H1 (cell line): ENCODE measurements around the gene HM13. TPM values are rescaled to one million over a fixed set of nuclear protein-coding genes. Genes with fewer than 3 reads are reported as not detected.

Experiments
- CTCF ChIA-PET: fragments of 300-600 bp; sonication (Branson Sonifier 250); formaldehyde crosslinking; loops from one replicate; lab custom pipeline; 2021; ENCODE audit not compliant: partially characterized antibody; lab: Charles Lee
- POLR2A ChIA-PET: fragments of 300-600 bp; sonication (Branson Sonifier 250); formaldehyde crosslinking; loops from one replicate; lab custom pipeline; 2021; ENCODE audit warnings: inconsistent platforms; ENCODE audit not compliant: partially characterized antibody; lab: Charles Lee
- DNase-seq, 2 experiments: peaks; one replicate each; pipeline versions ENCODE4 v3.0.0 to v3.0.0-alpha.2; 2010 to 2022; ENCODE audit warnings: low spot score in 2 of 2, low read depth in 1 of 2, mixed read lengths in 1 of 2
- FAIRE-seq: peaks from 2 replicates; lab custom pipeline; 2011; peaks lifted over from hg19 to GRCh38; lab: Jason Lieb, UNC
- H2AFZ ChIP-seq: 2 replicates; pipeline ENCODE4 v1.8.1; 2012; ENCODE audit warnings: low read length, inconsistent platforms
- H2AK5ac ChIP-seq: 2 replicates; pipeline ENCODE4 v1.6.1; 2013; ENCODE audit warnings: low read depth, low read length
- H2BK120ac ChIP-seq: replicated peaks from 2 replicates; pipeline ENCODE3; 2013; ENCODE audit warnings: low read depth, low read length, inconsistent platforms
- H2BK12ac ChIP-seq: 2 replicates; pipeline ENCODE4 v1.6.1; 2013; ENCODE audit warnings: low read depth, low read length
- H2BK15ac ChIP-seq: 2 replicates; pipeline ENCODE4 v1.6.1; 2013; ENCODE audit warnings: low read length
- H2BK20ac ChIP-seq: 2 replicates; pipeline ENCODE4 v1.6.1; 2013; ENCODE audit warnings: low read length
- H2BK5ac ChIP-seq: 2 replicates; pipeline ENCODE4 v1.6.1; 2013; ENCODE audit warnings: low read depth, low read length
- H3K14ac ChIP-seq: 2 replicates; pipeline ENCODE4 v1.6.1; 2013; ENCODE audit warnings: inconsistent platforms; ENCODE audit not compliant: insufficient read length
- H3K18ac ChIP-seq: 2 replicates; pipeline ENCODE4 v1.6.1; 2013; ENCODE audit warnings: low read length; ENCODE audit errors: extremely low read depth
- H3K23ac ChIP-seq: 2 replicates; pipeline ENCODE4 v1.6.1; 2013; ENCODE audit warnings: inconsistent platforms; ENCODE audit not compliant: insufficient read length
- H3K23me2 ChIP-seq: 2 replicates; pipeline ENCODE4 v1.6.1; 2013; ENCODE audit warnings: low read depth, low read length
- H3K27ac ChIP-seq: 2 replicates; pipeline ENCODE4 v1.6.1; 2011; ENCODE audit warnings: low read depth, low read length, inconsistent platforms
- H3K27me3 ChIP-seq, 4 experiments: replicated peaks in 1 of 4; 1 replicate in 1 of 4; 2 replicates in 3 of 4; pipeline versions ENCODE4 v1.6.1 to v1.8.1; 2011 to 2013; ENCODE audit warnings: low read length in 3 of 4, mild to moderate bottlenecking in 3 of 4, inconsistent platforms in 2 of 4, mixed read lengths in 2 of 4, moderate library complexity in 1 of 4; ENCODE audit not compliant: control insufficient read depth in 3 of 4, insufficient read depth in 3 of 4; ENCODE audit errors: extremely low read depth in 1 of 4
- H3K36me3 ChIP-seq, 4 experiments: 2 replicates each; pipeline versions ENCODE4 v1.6.1 to v1.8.1; 2011 to 2013; ENCODE audit warnings: mild to moderate bottlenecking in 4 of 4, low read length in 3 of 4, moderate library complexity in 2 of 4, control low read depth in 1 of 4, inconsistent platforms in 1 of 4; ENCODE audit not compliant: insufficient read depth in 4 of 4, control insufficient read depth in 2 of 4
- H3K4ac ChIP-seq: replicated peaks from 2 replicates; pipeline ENCODE3; 2013; ENCODE audit warnings: low read length, low read depth, mixed read lengths, inconsistent platforms; ENCODE audit not compliant: insufficient read length
- H3K4me1 ChIP-seq, 4 experiments: replicated peaks in 1 of 4; 1 replicate in 1 of 4; 2 replicates in 3 of 4; pipeline versions ENCODE4 v1.6.1 to v1.8.1; 2011 to 2013; ENCODE audit warnings: low read length in 3 of 4, inconsistent platforms in 2 of 4, mixed read lengths in 1 of 4; ENCODE audit not compliant: insufficient read depth in 4 of 4, control insufficient read depth in 3 of 4
- H3K4me2 ChIP-seq, 2 experiments: 2 replicates each; pipeline versions ENCODE4 v1.6.1 to v1.8.1; 2011 to 2013; ENCODE audit warnings: low read depth in 2 of 2, low read length in 2 of 2, control low read depth in 1 of 2, inconsistent platforms in 1 of 2, mild to moderate bottlenecking in 1 of 2; ENCODE audit not compliant: insufficient read depth in 1 of 2
- H3K4me3 ChIP-seq, 4 experiments: fragments of 200-600, 300-600 bp in 1 of 4; sonication (generic), shearing (Covaris generic), sonication (Bioruptor Twin) in 1 of 4; 2 replicates each; pipeline versions ENCODE4 v1.5.1 to v1.8.1; 2011 to 2016; ENCODE audit warnings: low read length in 4 of 4, low read depth in 3 of 4, control low read depth in 2 of 4, inconsistent platforms in 2 of 4, mild to moderate bottlenecking in 2 of 4, mixed read lengths in 1 of 4, moderate library complexity in 1 of 4; ENCODE audit not compliant: insufficient read depth in 2 of 4; ENCODE audit errors: extremely low read depth in 1 of 4
- H3K56ac ChIP-seq: replicated peaks from 2 replicates; pipeline ENCODE3; 2013; ENCODE audit warnings: low read depth, mild to moderate bottlenecking, mixed read lengths, low read length, inconsistent platforms; ENCODE audit not compliant: insufficient read length
- H3K79me1 ChIP-seq: 2 replicates; pipeline ENCODE4 v1.6.1; 2013; ENCODE audit warnings: low read depth, low read length, control low read depth
- H3K79me2 ChIP-seq, 2 experiments: 2 replicates each; pipeline versions ENCODE4 v1.6.1 to v1.8.1; 2012 to 2013; ENCODE audit warnings: low read length in 2 of 2, mild to moderate bottlenecking in 2 of 2, inconsistent platforms in 1 of 2; ENCODE audit not compliant: insufficient read depth in 2 of 2, control insufficient read depth in 1 of 2
- H3K9ac ChIP-seq, 4 experiments: replicated peaks in 1 of 4; 1 replicate in 1 of 4; 2 replicates in 3 of 4; pipeline versions ENCODE4 v1.6.1 to v1.8.1; 2011 to 2013; ENCODE audit warnings: low read depth in 3 of 4, low read length in 3 of 4, control low read depth in 2 of 4, mild to moderate bottlenecking in 2 of 4, moderate library complexity in 2 of 4, inconsistent platforms in 1 of 4; ENCODE audit errors: extremely low read depth in 1 of 4
- H3K9me3 ChIP-seq, 2 experiments: 2 replicates each; pipeline versions ENCODE4 v1.6.1 to v1.8.1; 2012 to 2013; ENCODE audit warnings: mild to moderate bottlenecking in 2 of 2, moderate library complexity in 2 of 2, control low read depth in 1 of 2, inconsistent platforms in 1 of 2, low read depth in 1 of 2, low read length in 1 of 2, mixed read lengths in 1 of 2; ENCODE audit not compliant: insufficient read depth in 2 of 2
- H4K20me1 ChIP-seq, 2 experiments: replicated peaks in 1 of 2; 2 replicates each; pipeline versions ENCODE3 to v1.8.1; 2011 to 2013; ENCODE audit warnings: inconsistent platforms in 2 of 2, low read length in 2 of 2, mild to moderate bottlenecking in 1 of 2; ENCODE audit not compliant: insufficient read depth in 2 of 2, control insufficient read depth in 1 of 2
- H4K5ac ChIP-seq: 2 replicates; pipeline ENCODE4 v1.6.1; 2013; ENCODE audit warnings: low read length, low read depth, mixed read lengths, inconsistent platforms; ENCODE audit not compliant: insufficient read length
- H4K8ac ChIP-seq: 2 replicates; pipeline ENCODE4 v1.8.0; 2013; ENCODE audit warnings: mild to moderate bottlenecking, moderate library complexity, low read length, inconsistent platforms; ENCODE audit not compliant: insufficient read depth; ENCODE audit errors: extremely low read depth
- H4K91ac ChIP-seq: replicated peaks from 2 replicates; pipeline ENCODE3; 2013; ENCODE audit warnings: low read length, mixed read lengths, inconsistent platforms; ENCODE audit not compliant: insufficient read length
- ASH2L ChIP-seq: fragments of 200-600, 300-600 bp; sonication (generic); IDR thresholded peaks from one replicate; pipeline ENCODE4 v1.7.1; 2017; ENCODE audit warnings: low read length
- BACH1 ChIP-seq: IDR thresholded peaks from 2 replicates; pipeline ENCODE4 v1.6.1; 2012; ENCODE audit warnings: low read length, improper control_type of control experiment
- GABPA ChIP-seq: IDR thresholded peaks from 2 replicates; pipeline ENCODE4 v1.6.1; 2011; ENCODE audit warnings: mild to moderate bottlenecking, low read length, moderate library complexity, borderline replicate concordance; ENCODE audit not compliant: insufficient read depth
- NRF1 ChIP-seq: IDR thresholded peaks from 2 replicates; pipeline ENCODE4 v1.6.1; 2011; ENCODE audit warnings: mild to moderate bottlenecking, low read depth, low read length, improper control_type of control experiment
- RNF2 ChIP-seq: fragments of 200-900, 300-1000 bp; sonication (generic); IDR thresholded peaks from 2 replicates; pipeline ENCODE4 v1.7.1; 2016; ENCODE audit warnings: borderline replicate concordance, low read depth, mild to moderate bottlenecking, antibody characterized with exemption, low read length; ENCODE audit not compliant: poor library complexity, severe bottlenecking; ENCODE audit errors: missing control alignments
- SIX5 ChIP-seq: IDR thresholded peaks from 2 replicates; pipeline ENCODE4 v1.6.1; 2011; ENCODE audit warnings: mild to moderate bottlenecking, low read depth, low read length
- SUZ12 ChIP-seq: fragments of 200-600 bp; sonication (generic); IDR thresholded peaks from 2 replicates; pipeline ENCODE4 v1.6.1; 2012; ENCODE audit warnings: mild to moderate bottlenecking, inconsistent platforms, low read length, moderate library complexity, mixed read lengths
- ZNF274 ChIP-seq: IDR thresholded peaks from 2 replicates; pipeline ENCODE4 v1.7.0; 2012; ENCODE audit warnings: low read length, borderline replicate concordance; ENCODE audit errors: extremely low read depth
- whole genome bisulfite sequencing, 2 experiments: shearing (Covaris generic) in 1 of 2; methylation state at CpG; one replicate each; pipeline versions ENCODE4 v1.1.6 to v1.1.7; 2013 to 2015; ENCODE audit warnings: low lambda C conversion rate in 2 of 2, mixed read lengths in 2 of 2, inconsistent platforms in 1 of 2, low coverage in 1 of 2, missing lambda C conversion rate in 1 of 2; ENCODE audit not compliant: insufficient replicate concordance in 2 of 2, insufficient coverage in 1 of 2, insufficient read length in 1 of 2; ENCODE audit errors: extremely low coverage in 1 of 2, missing lambda C conversion rate in 1 of 2; 5-methylcytosine and 5-hydroxymethylcytosine counted together
- polyA plus RNA-seq, 7 experiments: library from polyadenylated mRNA; depleted of rRNA in 3 of 7; stranded (reverse) in 5 of 7; unstranded in 2 of 7; fragments of >200 nt in 5 of 7; fragments of 200-250 nt in 2 of 7; gene quantifications; 1 replicate in 5 of 7; 2 replicates in 1 of 7; 4 replicates in 1 of 7; pipeline versions ENCODE4 v1.2.1 to v1.2.3, GENCODE V29; 2011 to 2013; ENCODE audit warnings: missing spikeins in 2 of 7, mixed read lengths in 2 of 7
- total RNA-seq: library from RNA; stranded (reverse); fragmentation: NEBNext Ultra II Directional; extraction: Animal tissue kit (Norgen Biotek cat#: 25700); gene quantifications from 2 replicates; pipeline ENCODE4 v1.2.1, GENCODE V29; 2021
- TF ChIP-seq, protein P1 (sequence below): IDR thresholded peaks from 2 replicates; pipeline ENCODE4 v1.6.1; 2011; ENCODE audit warnings: low read length, improper control_type of control experiment

Gene HM13
- total and polyA plus RNA-seq, 2 of the 8 experiments (the other 6 are each of a cell fraction or from before 2014, with no cell fraction given), result 118 to 183 TPM

DNA sequence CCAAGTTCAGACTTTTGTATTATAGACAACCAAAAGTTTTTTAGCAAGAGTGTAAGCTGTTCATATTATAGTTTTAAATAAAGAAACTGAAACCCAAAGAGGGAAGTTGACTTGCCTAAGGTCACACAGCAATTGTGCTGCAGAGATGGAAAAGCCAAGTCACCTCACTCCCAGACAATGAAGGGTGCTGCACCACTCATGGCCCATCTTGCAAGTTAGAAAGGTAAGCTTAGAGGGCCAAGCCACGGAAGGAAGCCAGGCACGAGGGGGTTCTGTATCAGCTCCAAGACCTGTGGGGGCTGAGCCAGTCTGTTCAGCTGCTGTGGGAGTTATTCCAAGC lies 40.2 kb upstream of the HM13 start:
- Histone ChIP-seq H3K79me2 (no peaks in the 10 kb centered on the region), H2BK15ac (no peak overlapping the region), H3K4me2 (no peak overlapping the region), H4K5ac (no peak overlapping the region), H3K4me1 (no peaks in the 10 kb centered on the region), H3K27ac (no peak overlapping the region), H3K14ac (no peak overlapping the region), H3K23me2 (no peaks in the 10 kb centered on the region), H3K56ac (no peak overlapping the region), H3K36me3 (no peaks in the 10 kb centered on the region), H2BK20ac (no peak overlapping the region), H3K4me3 (no peak overlapping the region), H4K8ac (no peak overlapping the region), H3K9me3 (peaks cover 56 to 66% of the 10 kb centered on the region in 2 experiments), H4K91ac (no peak overlapping the region), H2BK120ac (no peak overlapping the region), H3K23ac (no peak overlapping the region), H3K27me3 (no peaks in the 10 kb centered on the region), H2BK12ac (no peak overlapping the region), H3K79me1 (no peaks in the 10 kb centered on the region), H3K18ac (no peak overlapping the region), H3K4ac (no peak overlapping the region), H4K20me1 (no peaks in the 10 kb centered on the region), H2AK5ac (no peak overlapping the region), H2BK5ac (no peak overlapping the region), H2AFZ (no peak overlapping the region), H3K9ac (no peak overlapping the region)
- POLR2A ChIA-PET, result no interaction called here
- CTCF ChIA-PET, result interaction anchor here (1.4 to 1.8 kb wide), 3 partner anchors 13 to 29 kb away, joined by 3 to 9 read pairs (median 5); no protein-coding TSS in a partner anchor
- DNase-seq, result no peak
- no peak for FAIRE-seq
- 78% methylated on average over 2 of the region's 2 CpGs; no CpG with 5 or more reads in 1 of the 2 experiments for WGBS, 2 experiments
- no peak for TF ChIP-seq RNF2
- no peak for TF ChIP-seq ASH2L
- TF ChIP-seq SUZ12, result no peak
- TF ChIP-seq SIX5, result no peak
- TF ChIP-seq BACH1, result no peak
- no peak for TF ChIP-seq GABPA
- TF ChIP-seq ZNF274, result no peak
- no peak for TF ChIP-seq NRF1
- TF ChIP-seq, protein P1, sequence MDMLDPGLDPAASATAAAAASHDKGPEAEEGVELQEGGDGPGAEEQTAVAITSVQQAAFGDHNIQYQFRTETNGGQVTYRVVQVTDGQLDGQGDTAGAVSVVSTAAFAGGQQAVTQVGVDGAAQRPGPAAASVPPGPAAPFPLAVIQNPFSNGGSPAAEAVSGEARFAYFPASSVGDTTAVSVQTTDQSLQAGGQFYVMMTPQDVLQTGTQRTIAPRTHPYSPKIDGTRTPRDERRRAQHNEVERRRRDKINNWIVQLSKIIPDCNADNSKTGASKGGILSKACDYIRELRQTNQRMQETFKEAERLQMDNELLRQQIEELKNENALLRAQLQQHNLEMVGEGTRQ, result no peak
